Putamen (tissue), 1 donor: ENCODE data around the gene KRTAP8-1.

Experiments used
- DNase-seq: peaks from one replicate; pipeline ENCODE4 v3.0.0-alpha.2; 2016; ENCODE audit warnings: low spot score

The KRTAP8-1 gene, protein sequence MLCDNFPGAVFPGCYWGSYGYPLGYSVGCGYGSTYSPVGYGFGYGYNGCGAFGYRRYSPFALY

DNA sequence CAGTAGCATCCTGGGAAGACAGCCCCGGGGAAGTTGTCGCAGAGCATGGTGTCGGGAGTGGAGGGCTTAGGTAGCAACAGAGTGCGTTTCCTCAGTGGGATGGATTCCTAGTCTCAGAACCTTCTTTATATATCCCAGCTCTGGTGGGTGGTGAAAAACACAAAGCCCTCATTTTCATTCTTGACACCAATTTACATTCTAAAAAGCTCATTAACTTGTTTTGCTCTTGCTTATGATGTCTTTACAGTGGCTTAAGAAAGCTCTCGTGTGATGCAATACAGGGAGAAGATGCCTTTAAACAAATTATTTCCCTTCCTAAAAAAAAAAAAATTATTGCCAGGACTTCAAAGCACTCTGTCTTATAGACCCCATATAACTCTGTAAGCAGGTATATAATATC, at the start of gene KRTAP8-1:
Gene KRTAP8-1, minus strand, starts transcription at position 101 of the 400 bp plus-strand sequence. Its CDS starts 54 bp downstream, at position 47.
- DNase-seq = no peak

DNA sequence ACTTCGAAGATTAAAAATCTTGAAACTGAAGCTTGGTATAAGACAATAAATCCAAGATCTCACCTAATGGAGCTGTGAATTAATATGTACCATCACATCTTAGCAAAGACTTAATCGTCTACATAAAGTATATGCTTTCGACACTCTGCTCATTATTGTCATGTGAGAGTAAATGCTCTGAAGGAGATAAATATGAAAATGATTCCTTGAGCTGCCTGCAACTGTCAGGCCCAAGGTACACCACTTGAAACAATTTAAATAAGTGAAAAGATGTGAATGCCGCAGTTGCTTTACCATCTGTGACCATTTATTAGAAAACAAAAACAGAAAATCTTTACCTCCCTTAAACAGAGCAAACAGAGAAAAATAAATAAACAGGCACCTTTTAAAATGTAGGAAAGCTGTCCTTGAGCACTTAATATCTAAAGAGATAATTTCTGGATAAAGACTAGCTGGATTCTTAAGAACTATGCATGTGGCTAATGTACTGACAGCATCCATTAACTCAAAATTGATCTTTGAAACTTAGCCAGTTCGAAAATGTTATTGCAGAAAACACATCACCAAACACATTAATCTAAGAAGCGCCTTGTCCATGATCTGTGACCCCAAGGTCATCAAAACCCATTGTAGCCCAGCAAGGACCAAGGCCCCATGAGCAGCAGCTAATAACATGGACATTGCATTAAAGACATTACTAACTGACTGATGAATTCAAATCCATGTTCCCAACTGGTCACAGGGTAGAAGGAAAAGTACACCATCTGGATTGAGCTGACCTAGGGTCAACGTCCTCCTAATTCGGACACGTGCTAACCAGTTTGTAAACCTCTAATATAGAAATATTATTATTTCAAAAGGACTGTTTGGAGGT, 34.8 kb upstream of the KRTAP8-1 start:
- no peak for DNase-seq

DNA sequence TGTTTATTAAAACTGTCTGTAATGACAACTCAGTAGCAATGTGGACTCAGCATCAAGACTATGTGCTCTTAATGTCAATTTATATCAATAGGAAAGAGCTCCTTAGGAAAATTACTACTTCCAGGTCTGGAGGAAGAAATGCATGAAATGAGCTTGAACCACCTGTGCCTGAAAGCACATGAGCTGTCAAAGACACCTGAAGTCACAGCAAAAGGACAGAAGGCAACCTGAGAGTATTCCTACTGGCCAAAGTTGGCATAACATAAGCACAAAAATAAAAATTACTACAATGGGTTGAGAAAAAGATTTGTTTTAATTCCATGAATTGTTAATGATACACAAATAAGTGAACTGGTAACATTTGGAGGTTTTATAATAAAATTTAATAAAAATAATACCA, 29.9 kb upstream of the KRTAP8-1 start:
- DNase-seq = no peak

DNA sequence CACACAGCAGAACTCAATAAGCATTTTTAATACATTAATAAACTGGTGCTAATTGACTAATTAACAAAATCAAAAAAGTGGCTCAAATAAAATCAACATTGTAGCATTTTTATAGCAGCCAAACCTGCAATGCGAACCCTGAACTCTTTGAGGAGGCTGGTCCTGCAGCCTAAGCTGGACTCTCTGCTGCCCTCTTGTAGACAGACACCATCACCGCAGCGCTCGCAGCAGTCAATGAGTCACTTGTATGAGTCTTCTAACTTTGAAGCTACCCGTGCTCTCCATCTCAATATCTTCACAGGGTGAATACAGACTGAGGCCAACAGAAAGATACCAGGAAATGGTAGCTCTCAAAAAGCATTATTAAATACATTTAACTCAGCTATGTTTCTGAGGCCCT, 26.2 kb upstream of the KRTAP8-1 start:
- DNase-seq = no peak

DNA sequence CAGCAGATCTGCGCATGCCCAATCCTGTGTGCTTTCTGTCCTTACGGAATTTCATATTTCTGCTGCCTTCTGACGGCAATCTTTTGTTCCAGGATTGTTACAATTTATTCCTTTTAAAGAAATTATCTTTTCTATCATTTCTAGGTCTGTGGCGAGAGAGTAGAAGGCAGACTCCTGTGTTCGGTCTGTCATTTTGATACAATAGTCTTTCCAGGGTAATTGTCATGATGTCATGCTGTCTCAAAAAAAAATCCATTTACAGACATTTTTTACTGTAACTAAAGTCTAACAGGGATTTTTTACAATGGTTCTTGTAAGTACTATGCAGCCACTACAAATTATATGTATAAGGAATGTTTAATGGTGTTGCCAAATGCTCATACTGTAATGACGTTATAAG, 25.5 kb upstream of the KRTAP8-1 start:
- no peak for DNase-seq

DNA sequence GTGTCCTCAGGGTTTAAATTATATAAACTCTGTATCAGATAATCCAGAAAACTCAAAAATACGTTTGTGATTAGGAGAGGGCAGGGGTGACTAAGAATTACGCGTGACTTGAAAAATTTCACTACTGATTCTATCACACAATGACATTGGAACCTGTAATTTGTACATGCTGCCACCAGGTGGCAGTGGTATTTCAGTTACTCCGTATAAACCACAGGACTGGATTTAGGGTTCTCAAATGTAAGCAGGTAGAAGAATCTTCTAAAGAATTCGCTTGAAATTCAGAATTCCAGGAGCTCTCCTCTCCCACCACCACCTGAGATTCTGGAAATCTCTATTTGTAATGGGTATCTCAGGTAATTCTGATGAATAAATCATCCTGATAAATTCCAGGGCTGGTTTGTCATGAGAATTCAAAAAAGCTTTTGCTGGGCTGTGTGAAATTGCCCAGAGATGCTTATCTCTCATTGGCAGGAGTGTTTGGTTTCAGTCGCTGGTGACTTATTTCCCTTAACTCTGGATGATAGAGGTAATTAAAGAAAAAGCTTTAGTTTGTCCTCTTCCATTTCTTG, 18.2 kb upstream of the KRTAP8-1 start:
- DNase-seq = no peak

DNA sequence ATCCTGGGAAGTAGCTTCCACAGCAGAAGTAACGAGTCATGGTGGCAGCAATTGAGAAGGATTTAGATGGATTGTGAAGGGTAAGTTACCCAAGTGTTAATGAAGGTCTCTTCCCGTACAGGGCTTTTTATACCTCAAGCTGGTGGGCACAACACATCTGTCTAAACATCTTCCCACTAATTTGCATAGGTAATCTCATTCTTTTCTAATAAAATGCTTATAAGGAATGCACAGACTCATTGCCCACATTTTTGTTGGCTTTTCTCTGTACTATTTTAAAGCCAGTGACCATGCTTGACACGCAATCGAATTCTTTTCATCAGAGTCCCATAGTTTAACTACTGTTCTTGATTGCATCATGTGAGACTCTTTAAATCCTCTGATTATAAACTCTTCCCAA, 16.6 kb upstream of the KRTAP8-1 start, which contains the start of gene KRTAP7-1:
Gene KRTAP7-1, minus strand, starts transcription at position 101 of the 400 bp plus-strand sequence. Its CDS starts 61 bp downstream, at position 40.
- no peak for DNase-seq

DNA sequence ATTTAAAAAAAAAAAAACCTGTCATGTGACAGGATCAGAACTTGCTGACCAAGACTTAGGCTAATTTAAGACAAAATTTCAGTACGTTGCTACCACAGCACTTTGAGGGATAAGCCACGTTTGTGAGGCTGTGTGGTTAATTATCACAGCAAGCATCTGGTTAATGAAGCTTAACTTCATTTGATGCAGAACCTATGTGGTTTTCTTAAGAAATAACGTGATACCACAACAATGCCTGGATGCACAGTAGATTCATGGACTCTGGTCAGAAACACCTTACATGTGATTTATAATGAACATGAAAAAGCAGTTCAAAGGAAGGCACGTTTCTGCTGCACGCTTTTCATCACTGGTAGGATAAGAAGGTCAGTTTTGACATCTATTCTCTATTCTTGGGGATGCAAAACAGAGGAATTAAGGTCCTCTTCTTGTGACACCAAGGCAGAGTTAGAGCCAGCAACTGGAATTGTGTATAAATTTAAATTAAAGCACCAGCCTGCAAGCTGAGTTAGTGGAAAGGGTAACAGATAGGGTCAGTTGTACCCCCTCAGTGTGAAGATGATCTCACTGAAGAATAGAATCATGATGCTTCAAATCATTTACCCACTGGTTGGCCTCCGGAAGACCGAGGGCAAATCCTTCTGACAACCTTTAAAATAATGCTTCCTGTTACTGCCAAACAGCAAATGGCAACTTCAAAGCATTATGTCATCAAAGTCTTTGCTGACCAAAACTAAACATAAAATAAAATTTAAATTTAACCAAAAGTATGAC, 6.0 kb upstream of the KRTAP8-1 start:
- DNase-seq = no peak

DNA sequence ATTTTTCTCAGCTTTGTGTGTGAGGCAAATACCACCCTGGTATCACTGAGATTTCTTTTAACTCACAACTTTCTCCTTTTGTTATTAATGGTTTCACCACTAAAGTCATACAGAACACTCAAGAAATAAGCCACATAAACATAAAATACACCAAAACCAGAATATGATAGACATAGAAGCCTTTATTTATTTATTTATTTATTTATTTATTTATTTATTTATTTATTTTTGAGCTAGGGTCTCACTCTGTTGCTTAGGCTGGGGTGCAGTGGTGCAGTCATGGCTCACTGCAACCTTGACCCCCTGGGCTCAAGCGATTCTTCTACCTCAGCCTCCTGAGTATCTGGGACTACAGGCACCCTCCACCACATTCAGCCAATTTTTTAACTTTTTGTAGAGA, 12.5 kb downstream of the KRTAP8-1 start:
- no peak for DNase-seq

DNA sequence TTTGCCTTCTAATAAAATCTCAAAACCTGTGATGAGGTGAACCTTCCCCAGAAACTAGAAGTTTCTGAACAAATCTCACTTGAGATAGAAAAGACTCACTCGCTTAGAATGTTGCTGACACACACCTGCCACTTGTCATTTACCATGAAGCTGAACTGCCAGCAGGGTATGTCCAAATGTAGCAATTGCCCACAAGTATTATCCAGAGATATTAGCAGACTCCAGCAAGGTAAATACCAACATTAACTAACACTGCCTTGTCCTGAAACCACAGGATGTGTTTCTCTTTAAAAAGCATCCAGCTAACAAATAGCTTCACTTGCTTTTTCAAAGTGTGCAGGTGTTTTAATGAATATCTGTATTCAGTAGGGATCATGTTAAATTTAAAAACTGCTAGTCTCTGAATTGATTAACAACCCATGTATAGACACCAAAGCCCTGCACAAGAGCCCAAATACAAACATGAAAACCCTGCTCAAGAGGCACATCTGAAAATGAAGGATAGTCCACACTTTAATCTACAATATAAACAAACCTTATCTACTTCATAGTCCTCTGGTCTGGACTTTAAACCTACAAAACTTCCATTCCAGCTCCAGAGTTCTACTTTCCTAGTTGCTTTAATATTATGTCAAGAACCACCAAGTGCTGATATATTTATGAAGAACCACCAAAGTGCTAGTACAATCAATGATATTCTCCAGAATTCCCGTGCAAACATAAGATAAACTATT, 19.3 kb downstream of the KRTAP8-1 start:
- no peak for DNase-seq

DNA sequence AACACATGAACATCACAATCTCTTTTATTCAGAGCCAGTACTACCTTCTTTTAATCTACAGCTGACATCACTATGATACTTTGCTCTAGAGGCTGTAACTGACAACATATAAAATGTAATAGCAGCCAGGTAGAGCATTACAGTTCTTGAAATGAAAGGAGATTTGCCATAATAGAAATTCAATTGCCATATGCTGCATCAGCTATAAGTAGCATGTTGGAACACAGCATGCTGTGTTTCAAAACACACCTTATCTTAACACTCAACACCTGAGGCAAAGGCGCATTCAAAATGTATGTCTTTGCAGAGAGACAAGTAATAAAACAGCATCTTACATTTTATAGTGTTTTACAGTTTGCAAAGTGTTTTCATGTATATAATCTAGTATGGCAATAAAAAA, 33.8 kb downstream of the KRTAP8-1 start:
- no peak for DNase-seq

DNA sequence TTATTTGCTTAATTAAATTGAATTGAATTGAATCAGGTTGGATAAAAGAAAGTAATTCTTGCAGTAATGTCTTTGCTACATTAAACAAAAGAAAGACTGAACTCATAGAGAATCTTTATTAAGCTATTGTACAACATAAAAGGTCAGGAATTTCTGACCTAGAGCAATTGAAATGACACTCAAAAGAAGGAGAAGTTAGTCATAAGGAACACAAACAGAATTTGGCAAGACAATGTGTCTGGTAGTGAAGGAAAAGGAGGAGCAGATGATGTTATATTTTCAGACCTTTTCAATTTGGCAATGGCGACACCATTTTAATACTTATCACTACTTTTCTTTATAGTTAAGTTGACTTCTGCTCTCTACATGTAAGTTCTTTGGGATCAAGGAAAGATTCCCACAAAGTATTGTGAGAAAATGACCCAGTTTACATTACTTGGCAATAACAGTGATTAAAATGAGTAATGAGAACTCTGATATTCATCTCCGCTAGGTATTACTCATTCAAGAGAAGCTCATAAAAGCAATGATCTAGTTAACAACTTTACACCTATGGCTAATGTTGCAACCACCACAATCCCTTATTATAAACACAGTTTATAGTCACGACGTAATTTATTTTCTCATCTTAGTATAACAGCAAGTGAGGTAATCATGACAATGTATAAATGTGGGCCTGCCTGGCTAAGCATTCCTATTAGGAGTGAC, 43.2 kb downstream of the KRTAP8-1 start:
- DNase-seq = no peak
